Renal pelvis (tissue), 12 donors: ENCODE data around the gene ARHGEF26. TPM values are rescaled to one million over a fixed set of nuclear protein-coding genes. Genes with fewer than 3 reads are reported as not detected.
"Not testable (repeated sequence)": the region's sequence is repeated elsewhere in the genome, so short reads cannot be mapped to it uniquely, and the experiment has no call there.

ENCODE experiments used
- DNase-seq: peaks from one replicate; pipeline ENCODE4 v3.0.0-alpha.2; 2013
- long read RNA-seq, 16 experiments: transcript quantifications; one replicate each; lab custom pipeline, GENCODE V29; 2026
- polyA plus RNA-seq, 3 donors: library from polyadenylated mRNA; unstranded; fragments of 120-200 nt; gene quantifications; one replicate each; pipeline ENCODE4 v1.2.1, GENCODE V29; 2013; ENCODE audit not compliant: insufficient read length in 3 of 3

The ARHGEF26 gene, protein sequence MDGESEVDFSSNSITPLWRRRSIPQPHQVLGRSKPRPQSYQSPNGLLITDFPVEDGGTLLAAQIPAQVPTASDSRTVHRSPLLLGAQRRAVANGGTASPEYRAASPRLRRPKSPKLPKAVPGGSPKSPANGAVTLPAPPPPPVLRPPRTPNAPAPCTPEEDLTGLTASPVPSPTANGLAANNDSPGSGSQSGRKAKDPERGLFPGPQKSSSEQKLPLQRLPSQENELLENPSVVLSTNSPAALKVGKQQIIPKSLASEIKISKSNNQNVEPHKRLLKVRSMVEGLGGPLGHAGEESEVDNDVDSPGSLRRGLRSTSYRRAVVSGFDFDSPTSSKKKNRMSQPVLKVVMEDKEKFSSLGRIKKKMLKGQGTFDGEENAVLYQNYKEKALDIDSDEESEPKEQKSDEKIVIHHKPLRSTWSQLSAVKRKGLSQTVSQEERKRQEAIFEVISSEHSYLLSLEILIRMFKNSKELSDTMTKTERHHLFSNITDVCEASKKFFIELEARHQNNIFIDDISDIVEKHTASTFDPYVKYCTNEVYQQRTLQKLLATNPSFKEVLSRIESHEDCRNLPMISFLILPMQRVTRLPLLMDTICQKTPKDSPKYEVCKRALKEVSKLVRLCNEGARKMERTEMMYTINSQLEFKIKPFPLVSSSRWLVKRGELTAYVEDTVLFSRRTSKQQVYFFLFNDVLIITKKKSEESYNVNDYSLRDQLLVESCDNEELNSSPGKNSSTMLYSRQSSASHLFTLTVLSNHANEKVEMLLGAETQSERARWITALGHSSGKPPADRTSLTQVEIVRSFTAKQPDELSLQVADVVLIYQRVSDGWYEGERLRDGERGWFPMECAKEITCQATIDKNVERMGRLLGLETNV
- 10 to 100 TPM; 13.4 to 17.0 (median 16.6) TPM for polyA plus RNA-seq
- long read RNA-seq, donor 1 = 0 reads
- long read RNA-seq, donor 2, partial matches to known transcripts = 0 of 1 reads
- long read RNA-seq, donor 2, other reads (novel, unspliced or antisense) = 0 of 1 reads
- long read RNA-seq, donor 3, partial matches to known transcripts = 0 of 1 reads
- long read RNA-seq, donor 3, other reads (novel, unspliced or antisense) = 0 of 1 reads
- long read RNA-seq, donor 4, partial matches to known transcripts = 12 of 12 reads
- long read RNA-seq, donor 4, other reads (novel, unspliced or antisense) = 0 of 12 reads
- long read RNA-seq, donor 5 = 0 reads
- long read RNA-seq, donor 6, partial matches to known transcripts = 5 of 6 reads
- long read RNA-seq, donor 6, other reads (novel, unspliced or antisense) = 0 of 6 reads
- long read RNA-seq, donor 7, partial matches to known transcripts = 7 of 7 reads
- long read RNA-seq, donor 7, other reads (novel, unspliced or antisense) = 0 of 7 reads
- long read RNA-seq, donor 8 = 0 reads
- long read RNA-seq, donor 9, partial matches to known transcripts = 0 of 1 reads
- long read RNA-seq, donor 9, other reads (novel, unspliced or antisense) = 0 of 1 reads
- long read RNA-seq, donor 10, partial matches to known transcripts = 0 of 1 reads
- long read RNA-seq, donor 10, other reads (novel, unspliced or antisense) = 0 of 1 reads
- long read RNA-seq, donor 11, partial matches to known transcripts = 9 of 9 reads
- long read RNA-seq, donor 11, other reads (novel, unspliced or antisense) = 0 of 9 reads
- long read RNA-seq, donor 12, partial matches to known transcripts = 25 of 28 reads
- long read RNA-seq, donor 12, other reads (novel, unspliced or antisense) = 0 of 28 reads
- long read RNA-seq, donor 13 = 0 reads
- long read RNA-seq, donor 14 = 0 reads
- long read RNA-seq, donor 15 = 0 reads
- long read RNA-seq, donor 16, partial matches to known transcripts = 5 of 5 reads
- long read RNA-seq, donor 16, other reads (novel, unspliced or antisense) = 0 of 5 reads

DNA sequence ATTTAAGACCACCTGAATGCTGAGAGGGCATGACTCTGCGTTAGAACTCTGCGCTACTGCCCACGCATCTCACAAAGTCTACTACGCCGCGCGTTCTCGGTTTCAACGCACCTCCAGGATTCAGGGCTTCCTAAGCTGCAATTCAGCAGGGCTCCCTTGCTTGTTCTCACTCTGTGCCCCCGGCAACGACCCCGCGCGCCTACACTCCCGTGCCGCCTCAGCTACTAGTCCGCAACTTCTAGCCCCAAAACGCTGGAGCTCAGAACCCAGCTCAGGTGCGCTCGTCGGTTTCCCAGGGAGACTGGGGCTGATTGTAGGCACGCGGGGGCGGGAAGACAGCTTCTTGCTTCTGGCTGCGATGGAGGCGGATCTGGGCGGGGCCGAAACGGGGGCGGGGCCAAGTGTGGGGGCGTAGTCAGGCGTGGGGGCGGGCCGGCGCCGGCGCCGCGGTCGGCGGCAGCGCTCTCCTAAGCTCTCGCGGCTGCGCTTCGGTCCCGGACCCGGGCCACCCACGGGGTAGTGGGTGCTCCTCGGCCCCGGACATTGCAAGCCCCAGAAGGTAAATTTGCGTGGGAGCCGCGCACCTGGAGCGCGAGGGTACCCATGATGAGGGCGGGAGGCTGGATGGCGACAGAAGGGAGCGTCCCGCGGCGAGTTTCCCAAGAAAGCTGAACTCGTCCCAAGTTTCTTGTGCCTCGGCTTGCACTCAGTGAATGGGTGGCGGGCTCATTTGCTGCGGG is at the start of gene ARHGEF26:
Gene ARHGEF26 (plus strand): TSS at position 430 of the 740 bp plus-strand sequence. CDS start 603 bp downstream, outside the sequence.
- peak; percentile 85 for DNase-seq

DNA sequence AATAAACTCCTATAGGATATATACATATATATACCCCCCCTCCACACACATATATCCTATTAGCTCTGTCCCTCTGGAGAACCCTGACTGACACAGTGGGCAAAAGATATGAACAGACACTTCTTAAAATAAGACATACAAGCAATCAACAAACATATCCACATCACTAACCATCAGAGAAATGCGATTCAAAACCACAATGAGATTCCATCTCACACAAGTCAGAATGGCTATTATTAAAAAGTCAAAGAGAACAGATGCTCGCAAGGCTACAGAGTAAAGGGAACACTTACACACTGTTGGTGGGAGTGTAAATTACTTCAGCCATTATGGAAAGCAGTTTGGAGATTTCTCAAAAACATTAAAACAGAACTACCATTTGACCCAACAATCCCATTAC is 46.2 kb upstream of the ARHGEF26 start:
- DNase-seq = no peak

DNA sequence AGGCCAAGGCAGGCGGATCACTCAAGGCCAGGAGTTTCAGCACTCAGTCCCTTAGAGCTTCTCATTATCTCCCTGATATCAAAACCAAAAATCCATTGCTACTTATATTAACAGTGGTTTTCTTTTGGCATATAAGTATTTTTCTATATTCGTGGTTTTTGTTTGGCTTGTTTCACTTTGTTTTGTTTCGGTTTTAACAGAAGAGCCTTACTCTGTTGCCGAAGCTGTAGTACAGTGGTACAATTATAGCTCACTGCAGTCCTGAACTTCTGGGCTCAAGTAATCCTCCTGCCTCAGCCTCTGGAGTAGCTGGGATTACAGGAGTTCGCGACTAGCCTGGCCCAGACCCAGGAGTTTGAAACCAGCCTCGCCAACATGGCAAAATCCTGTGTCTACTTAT is 42.5 kb upstream of the ARHGEF26 start:
- no peak for DNase-seq

DNA sequence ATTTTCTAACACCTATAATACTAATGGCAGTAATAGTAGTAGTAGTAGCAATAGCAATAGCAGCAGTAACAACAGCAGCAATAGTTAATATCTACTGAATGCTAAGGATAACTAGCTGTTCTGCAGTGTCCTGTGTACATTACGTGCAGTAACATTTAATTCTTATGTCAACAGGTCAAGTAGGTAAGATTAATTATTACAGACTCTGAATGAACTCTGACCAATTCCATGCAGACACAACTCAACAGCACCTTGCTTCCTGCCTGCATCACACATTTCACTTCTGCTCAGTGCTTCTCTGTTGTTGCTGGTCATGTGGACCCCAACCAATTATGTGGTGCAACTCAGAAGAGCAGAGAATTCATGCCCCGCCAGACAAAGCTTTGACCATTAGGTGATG is 39.9 kb upstream of the ARHGEF26 start:
- no peak for DNase-seq

DNA sequence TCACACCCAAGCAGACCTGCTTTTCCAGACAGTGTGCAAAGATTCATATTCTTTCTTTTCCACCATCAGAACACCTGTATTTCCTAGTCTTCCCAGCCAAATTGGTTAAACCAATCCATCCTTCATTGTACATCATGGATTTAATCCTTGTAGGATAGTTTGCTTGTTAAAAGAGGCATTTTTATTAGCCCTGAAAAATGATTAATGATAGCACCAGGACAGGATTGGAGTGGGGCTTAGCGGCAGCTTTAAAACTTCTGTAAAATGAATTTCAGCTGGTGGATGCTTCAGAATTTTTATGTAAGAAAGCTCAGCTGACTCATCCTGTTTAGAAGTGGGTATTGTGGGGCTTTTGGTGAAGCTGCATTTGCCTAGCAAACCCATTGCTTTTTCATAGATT is 36.1 kb upstream of the ARHGEF26 start:
- DNase-seq = peak; percentile 22

DNA sequence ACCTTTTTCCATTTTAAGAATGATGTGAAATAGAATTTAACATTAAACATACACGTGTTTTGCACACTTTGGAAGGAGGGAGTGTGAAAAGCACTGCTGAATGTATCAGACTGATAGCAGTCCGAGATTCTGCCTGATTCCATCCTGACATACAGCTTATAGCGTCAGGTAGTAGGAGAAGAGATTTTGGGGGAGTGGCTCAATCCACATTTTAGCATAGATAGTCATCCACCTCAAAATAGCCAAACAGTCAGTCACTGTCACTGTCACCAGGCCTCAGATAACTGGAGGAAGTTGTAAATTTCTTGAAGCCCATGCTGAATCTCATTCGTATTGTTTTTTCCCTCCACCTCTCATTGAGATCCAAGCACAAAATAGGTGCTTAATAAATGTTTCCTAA is 35.4 kb upstream of the ARHGEF26 start:
- DNase-seq = no peak

DNA sequence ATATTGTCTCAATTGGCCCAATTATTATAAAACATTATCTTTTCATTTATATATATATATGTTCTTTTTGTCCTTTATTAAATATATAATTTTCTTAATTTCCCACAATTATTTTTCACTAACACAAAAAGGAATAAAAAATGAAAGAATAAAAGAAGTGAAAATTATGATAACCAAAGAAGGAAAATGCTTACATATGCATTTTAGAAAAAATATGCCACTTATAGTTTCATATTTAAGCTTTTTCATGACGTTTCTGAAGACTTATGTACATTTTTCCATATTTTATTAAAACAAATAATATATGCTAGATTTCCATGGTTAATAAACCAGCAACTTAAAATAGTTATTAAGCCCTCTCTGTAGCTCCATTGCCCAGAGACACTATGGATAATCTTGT is 34.9 kb upstream of the ARHGEF26 start:
- no peak for DNase-seq

DNA sequence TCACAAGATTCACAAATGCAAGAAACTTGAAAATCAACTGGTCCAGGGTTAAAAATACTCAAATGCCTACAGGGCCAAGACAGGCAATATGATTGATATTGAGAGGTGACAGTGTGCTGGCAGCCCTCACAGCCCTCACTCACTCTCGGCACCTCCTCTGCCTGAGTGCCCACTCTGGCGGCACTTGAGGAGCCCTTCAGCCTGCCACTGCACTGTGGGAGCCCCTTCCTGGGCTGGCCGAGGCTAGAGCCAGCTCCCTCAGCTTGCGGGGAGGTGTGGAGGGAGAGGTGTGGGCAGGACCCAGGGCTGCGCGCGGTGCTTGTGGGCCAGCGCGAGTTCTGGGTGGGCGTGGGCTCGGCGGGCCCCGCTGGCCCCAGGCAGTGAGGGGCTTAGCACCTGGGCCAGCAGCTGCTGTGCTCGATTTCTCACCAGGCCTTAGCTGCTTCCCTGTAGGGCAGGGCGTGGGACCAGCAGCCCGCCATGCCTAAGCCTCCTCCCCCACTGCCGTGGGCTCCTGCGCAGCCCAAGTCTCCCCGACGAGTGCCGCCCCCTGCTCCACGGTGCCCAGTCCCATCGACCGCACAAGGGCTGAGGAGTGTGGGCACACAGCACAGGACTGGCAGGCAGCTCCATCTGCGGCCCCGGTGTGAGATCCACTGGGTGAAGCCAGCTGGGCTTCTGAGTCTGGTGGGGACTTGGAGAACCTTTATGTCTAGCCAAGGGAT is 33.3 kb upstream of the ARHGEF26 start:
- not testable (repeated sequence) for DNase-seq

DNA sequence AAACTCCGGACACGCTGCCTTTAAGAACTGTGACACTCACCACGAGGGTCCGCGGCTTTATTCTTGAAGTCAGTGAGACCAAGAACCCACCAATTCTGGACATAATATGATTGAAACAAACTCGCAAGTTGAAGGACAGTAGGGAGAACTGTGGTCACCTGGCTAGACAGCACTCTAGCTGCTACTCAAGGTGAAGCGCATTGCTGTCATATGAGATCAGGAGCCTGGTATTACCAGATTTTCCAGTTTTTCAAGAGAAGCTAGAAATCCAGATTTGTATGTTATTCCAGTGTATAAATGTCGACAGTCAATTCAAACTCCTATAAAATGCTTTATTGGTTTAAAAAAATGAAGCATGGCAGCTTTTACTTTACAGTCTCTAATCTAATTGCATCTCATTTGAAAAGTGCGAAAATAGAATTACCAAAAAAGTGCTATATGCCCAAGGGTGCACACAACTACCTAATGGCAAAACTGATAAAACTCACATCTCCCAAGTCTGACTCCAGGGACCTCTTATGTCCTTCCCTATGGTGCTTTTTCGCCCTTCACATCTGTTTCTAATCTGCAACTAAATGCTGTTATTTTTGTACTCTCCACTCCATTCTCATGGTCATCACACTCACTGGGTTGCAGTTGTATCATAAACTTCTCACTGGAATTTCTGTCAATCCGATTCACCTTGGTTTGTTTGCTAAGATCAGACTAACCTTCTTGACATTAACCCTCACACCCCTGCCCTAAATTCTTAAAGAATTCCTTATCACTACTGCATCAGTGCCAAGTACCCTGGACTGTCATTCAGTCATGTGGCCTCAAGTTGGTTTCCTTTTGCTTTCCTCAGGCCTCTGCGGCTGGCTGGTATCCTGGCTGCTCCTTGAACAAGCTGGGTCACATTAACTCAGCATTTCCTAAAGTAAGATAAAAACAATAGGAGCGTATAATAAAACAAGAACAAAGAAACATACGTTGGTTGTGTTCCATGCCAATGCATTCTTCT is 31.5 kb upstream of the ARHGEF26 start:
- peak; percentile 11 for DNase-seq

DNA sequence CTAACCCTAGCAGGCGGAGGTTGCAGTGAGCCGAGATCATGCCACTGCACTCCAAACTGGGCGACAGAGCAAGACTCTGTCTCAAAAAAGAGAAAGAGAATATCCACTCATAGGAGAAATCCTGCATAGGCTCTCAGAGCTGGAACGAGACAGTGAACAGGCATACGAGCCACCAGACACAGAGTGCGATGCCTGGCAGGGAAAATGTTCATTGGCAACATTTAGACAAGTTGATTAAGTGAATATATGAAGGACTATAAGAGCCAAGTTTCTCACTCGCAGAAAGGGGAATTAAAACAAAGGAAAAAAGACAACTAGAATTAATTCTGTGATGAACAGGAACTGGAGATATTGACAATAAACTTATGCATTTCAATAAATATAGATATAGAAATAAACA is 27.1 kb upstream of the ARHGEF26 start:
- DNase-seq = no peak

DNA sequence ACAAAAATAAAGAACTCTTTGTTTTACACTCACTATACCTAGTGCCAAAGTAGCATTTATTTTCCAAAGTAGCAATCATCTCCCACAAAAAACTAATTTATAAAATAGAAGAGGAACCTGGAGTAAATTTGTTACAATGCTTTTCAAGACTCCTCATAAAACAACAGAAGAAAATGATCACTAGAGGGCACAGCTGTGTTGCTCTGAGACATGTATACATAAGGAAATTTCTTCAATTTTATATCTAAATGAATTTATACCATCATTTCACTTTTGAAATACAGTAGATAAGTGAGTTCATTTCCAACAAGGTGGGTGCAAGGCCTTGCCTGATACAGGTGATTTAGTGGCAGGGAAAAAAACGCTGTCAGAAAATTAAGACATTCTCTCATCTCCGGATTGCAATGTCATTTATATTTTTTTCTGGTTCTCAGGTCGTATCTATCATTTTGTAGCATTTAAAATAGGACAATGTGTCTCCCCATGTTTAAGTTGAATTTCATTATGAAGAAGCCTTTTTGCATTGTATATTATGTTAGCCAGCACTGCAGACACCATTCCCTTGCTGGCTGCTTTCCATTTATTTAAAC is 25.3 kb upstream of the ARHGEF26 start:
- peak; percentile 5 for DNase-seq

DNA sequence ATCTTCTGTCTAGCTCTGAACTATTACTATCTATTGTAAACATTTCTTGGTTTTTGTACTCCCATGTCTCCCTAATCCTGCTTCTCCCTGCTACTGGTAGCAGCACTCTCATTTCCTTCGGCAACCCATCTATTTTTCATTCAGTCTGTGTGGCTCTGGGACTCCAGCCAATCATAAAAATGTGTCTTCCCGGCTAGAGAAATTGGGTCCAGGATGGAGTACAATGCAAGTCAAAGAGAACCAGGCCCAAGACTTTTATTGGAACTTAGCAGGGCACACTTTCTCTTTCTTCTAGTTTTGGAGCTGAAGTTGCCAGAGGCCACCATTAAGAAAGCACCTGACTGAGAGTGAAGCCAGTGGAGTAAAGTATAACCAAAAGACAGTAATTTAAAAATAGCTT is 22.8 kb upstream of the ARHGEF26 start:
- no peak for DNase-seq

DNA sequence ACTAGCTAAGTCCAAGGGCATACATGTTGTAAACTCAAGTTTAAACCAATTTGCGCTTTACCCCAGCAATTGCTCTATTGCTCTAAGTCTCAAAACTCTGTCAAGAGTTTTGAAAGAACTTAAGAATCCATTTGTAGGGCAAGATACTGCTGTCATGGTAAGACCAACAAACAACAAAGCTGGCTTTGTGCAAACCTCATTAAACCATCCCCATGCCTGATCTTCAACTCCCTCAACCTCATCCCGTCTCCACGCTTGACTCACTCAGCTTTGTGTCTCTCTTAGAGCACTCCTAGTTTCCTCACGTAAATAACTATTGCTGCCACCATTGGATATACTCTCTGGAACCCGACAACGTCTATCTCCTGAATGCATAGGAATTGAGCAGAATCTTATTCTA is 20.6 kb upstream of the ARHGEF26 start:
- DNase-seq = no peak

DNA sequence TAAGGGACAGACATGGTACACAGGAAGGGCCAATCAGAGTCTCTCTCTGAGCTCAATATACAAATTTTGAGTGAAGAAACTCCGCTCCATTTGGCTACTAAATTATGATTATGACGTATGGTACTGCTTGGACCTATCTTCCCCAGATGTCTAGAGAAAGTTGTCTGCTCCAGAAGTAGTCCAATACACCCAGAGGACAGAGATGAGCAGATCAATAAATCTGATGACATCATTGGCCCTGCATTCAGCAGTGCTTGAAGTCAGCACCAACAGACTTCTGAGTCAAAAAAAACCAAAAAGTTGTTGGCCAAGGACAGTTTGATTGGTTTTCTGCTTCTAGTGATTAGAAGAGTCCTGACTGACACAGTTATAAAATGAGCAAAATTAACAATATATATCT is 19.9 kb upstream of the ARHGEF26 start:
- no peak for DNase-seq

DNA sequence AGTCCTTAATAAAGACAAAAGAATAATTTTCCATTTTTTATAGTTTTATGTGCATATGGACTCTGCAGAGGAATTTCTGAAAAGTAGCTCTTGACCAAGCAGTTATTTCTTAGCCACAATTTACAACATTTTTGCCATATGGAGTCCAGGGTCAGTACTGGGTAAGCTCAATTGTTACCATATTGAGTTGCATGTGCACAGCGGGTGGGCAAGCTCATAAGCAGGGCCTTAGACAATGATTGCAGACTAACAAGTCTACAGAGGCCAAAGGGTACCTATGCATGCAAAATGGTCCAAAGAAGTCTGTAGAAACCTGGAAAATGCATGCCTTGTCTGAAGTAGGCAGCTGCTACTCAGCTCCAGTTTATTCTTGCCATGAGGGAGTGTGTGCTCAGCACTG is 19.0 kb upstream of the ARHGEF26 start:
- no peak for DNase-seq

DNA sequence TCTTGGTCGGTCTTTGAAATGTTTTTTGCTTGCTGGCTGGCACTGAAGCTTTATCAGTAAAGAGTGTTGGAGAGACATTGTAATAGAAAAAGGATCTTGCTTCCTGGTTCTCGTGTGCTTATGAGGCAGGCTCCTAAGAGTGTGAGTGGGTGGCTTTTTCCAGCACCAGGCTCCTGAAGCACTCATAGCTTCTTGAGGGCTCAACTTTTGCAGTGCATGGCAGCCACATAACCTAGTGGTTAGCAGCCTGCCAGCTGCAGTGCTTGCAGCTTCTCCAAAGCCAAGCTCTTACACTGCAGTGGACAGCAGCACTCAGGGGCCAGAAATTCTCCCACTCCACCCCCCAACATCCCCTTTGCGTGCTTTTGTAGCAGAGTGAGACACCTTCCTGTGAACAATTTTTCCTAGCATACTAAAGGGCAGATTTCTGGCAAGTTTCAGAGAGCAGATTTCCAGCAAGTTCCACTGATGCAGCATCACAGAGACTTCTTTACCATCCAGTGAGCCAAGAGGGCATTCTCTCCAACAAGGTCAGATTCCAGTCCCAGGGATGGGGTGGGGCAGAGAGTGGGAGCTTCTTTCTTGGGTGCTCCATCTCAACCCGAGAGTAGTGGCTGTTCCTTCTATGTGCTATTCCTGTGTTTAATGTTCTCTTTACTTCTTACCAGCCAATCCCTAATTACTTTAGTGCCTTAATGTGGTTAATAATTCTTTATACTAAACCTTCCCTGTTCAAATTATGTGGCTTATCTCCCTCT is 15.8 kb upstream of the ARHGEF26 start:
- DNase-seq = no peak
